Measurements from ENCODE around the gene ROBO4. TPM values are rescaled to one million over a fixed set of nuclear protein-coding genes. Genes with fewer than 3 reads are reported as not detected.
A peak's percentile ranks its signal among the peaks of the same experiment; 100 is the strongest.

Gene ROBO4
- total and polyA plus RNA-seq, 4 donors = 27.3 to 52.1 (median 41.9) TPM

DNA sequence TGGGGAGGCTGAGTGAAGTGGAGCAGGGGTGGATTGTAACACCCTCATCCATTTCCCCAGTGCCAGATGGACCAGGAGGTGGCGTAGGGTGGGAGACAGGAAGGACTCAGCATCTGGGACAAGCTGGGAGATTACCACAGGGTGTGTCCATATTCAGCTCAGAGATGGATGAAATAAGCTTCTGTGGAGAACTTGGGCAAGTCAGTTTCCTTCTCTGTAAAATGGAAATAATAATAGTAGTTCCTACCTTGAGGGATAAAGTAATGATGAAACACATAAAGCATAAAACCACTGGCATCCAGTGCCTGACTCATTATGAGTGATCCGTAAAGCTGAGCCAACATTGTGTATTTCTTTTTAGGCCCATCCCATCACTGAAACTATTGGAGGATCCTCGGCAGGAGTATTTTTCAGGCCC is 607 bp upstream of the ROBO4 start:
- Histone ChIP-seq H3K4me1 (ENCODE audit: control insufficient read depth in 5 of 5, insufficient read depth in 5 of 5, low read length in 5 of 5) (peaks cover 0 to 26% (median 4%) of the 10 kb centered on the region in 5 donors), H3K9ac (ENCODE audit: insufficient read depth in 1 of 2, low read length in 2 of 2) (no peak overlapping the region), H3K27me3 (ENCODE audit: control insufficient read depth in 3 of 3, insufficient read depth in 3 of 3, low read length in 2 of 3) (peaks cover 0 to 8% (median under 1%) of the 10 kb centered on the region in 3 donors), H3K36me3 (ENCODE audit: control insufficient read depth in 4 of 4, insufficient read depth in 4 of 4, low read length in 4 of 4) (peaks cover 0 to 3% (median 0%) of the 10 kb centered on the region in 4 donors), H3K4me3 (no peak overlapping the region), H3K27ac (ENCODE audit: low read depth in 1 of 2, low read length in 1 of 2) (peak overlapping the region; percentile 74 to 85), H3K9me3 (ENCODE audit: control insufficient read depth in 4 of 4, insufficient read depth in 3 of 4, low read length in 3 of 4) (no peaks in the 10 kb centered on the region)
- ATAC-seq (ENCODE audit: insufficient read depth, low FRiP score) (peak; percentile 20), DNase-seq (peak in 1 of 3 donors; percentile 42)
- WGBS, 2 donors = 34 to 38% methylated on average over 3 of the region's 3 CpGs
- TF ChIP-seq, protein P1, sequence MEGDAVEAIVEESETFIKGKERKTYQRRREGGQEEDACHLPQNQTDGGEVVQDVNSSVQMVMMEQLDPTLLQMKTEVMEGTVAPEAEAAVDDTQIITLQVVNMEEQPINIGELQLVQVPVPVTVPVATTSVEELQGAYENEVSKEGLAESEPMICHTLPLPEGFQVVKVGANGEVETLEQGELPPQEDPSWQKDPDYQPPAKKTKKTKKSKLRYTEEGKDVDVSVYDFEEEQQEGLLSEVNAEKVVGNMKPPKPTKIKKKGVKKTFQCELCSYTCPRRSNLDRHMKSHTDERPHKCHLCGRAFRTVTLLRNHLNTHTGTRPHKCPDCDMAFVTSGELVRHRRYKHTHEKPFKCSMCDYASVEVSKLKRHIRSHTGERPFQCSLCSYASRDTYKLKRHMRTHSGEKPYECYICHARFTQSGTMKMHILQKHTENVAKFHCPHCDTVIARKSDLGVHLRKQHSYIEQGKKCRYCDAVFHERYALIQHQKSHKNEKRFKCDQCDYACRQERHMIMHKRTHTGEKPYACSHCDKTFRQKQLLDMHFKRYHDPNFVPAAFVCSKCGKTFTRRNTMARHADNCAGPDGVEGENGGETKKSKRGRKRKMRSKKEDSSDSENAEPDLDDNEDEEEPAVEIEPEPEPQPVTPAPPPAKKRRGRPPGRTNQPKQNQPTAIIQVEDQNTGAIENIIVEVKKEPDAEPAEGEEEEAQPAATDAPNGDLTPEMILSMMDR (IDR thresholded peaks at IDR 0.05; ENCODE audit: control extremely low read depth, extremely low read depth) = no peak

DNA sequence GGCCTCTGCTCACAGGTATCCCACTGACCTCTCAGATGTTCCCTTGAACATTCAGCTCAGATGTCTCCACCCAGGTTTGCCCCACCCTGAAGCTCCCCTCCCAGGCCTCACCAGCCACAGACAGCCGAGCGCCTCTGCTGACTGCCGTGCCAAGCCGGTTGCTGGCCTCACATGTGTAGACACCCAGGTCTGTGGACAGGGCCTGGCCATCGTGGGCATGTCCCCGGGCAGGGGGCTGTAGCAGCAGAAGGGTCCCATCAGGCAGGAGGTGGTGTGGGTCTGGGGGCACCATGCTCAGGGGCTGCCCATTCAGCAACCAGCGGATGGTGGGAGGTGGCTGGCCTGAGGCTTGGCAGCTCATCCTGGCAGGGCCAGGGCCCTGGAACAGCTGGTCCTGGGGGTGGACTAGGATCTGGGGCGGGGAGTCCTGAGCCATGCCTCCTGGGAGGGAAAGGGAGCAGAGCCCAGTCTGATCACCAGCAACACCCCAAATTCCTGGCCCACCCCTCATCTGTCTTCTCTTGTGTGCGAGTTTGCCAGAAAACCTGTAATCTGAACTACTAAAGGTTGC is 759 bp downstream of the ROBO4 start:
- Histone ChIP-seq H3K36me3 (ENCODE audit: control insufficient read depth in 4 of 4, insufficient read depth in 4 of 4, low read length in 4 of 4) (peaks cover 0 to 4% (median 0%) of the 10 kb centered on the region in 4 donors), H3K4me1 (ENCODE audit: control insufficient read depth in 5 of 5, insufficient read depth in 5 of 5, low read length in 5 of 5) (peaks cover 0 to 26% (median 4%) of the 10 kb centered on the region in 5 donors), H3K27me3 (ENCODE audit: control insufficient read depth in 3 of 3, insufficient read depth in 3 of 3, low read length in 2 of 3) (peaks cover 0 to 3% (median 0%) of the 10 kb centered on the region in 3 donors), H3K27ac (ENCODE audit: low read depth in 1 of 2, low read length in 1 of 2) (peak overlapping the region; percentile 61 to 85), H3K9me3 (ENCODE audit: control insufficient read depth in 4 of 4, insufficient read depth in 3 of 4, low read length in 3 of 4) (no peaks in the 10 kb centered on the region), H3K9ac (ENCODE audit: insufficient read depth in 1 of 2, low read length in 2 of 2) (no peak overlapping the region), H3K4me3 (peak overlapping the region; percentile 51)
- ATAC-seq (ENCODE audit: insufficient read depth, low FRiP score) (peak; percentile 29), DNase-seq (no peak)
- TF ChIP-seq, protein P1 (IDR thresholded peaks at IDR 0.05; ENCODE audit: control extremely low read depth, extremely low read depth) = no peak
- WGBS, 2 donors = 58 to 64% methylated on average over 9 of the region's 9 CpGs

DNA sequence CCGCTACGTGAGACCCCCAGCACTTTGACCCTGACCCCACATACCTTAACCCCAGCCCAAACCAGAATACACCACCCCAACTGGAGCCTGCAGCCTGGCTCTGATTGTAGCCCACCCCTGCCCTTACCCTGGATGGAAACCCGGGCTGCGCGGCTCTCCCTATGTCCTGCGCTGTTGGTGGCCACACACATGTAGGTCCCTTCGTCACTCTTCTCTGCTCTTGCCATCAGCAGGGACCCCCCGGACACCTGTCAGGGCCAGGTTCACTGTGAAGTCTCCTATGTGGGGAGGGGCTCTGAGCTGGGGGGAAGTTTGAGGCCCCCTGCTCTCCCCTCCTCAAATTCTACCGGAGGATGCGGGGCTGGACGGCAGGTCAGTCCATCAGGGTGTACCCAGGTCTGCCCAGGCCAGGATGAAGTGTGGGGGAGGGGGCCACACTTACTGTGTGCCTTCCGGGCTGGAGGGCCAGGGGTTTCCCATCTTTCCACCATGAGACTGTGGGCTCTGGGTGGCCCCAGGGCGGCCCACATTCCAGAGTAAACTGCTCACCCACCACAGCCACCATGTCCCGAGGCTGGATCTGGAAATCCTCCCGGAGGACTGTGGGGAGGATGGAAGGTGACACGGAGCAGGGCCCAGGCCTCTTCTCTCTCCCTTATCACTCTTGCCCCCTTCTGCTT is 1.5 kb downstream of the ROBO4 start:
- Histone ChIP-seq H3K27ac (ENCODE audit: low read depth in 1 of 2, low read length in 1 of 2) (peak overlapping the region; percentile 61 to 85), H3K36me3 (ENCODE audit: control insufficient read depth in 4 of 4, insufficient read depth in 4 of 4, low read length in 4 of 4) (peaks cover 0 to 4% (median 0%) of the 10 kb centered on the region in 4 donors), H3K9ac (ENCODE audit: insufficient read depth in 1 of 2, low read length in 2 of 2) (no peak overlapping the region), H3K4me1 (ENCODE audit: control insufficient read depth in 5 of 5, insufficient read depth in 5 of 5, low read length in 5 of 5) (peaks cover 0 to 29% (median 4%) of the 10 kb centered on the region in 5 donors), H3K9me3 (ENCODE audit: control insufficient read depth in 4 of 4, insufficient read depth in 3 of 4, low read length in 3 of 4) (no peaks in the 10 kb centered on the region), H3K27me3 (ENCODE audit: control insufficient read depth in 3 of 3, insufficient read depth in 3 of 3, low read length in 2 of 3) (peaks cover 0 to 3% (median 0%) of the 10 kb centered on the region in 3 donors), H3K4me3 (peak overlapping the region; percentile 51)
- no peak for DNase-seq
- 68 to 78% methylated on average over 16 of the region's 16 CpGs for WGBS, 2 donors
- TF ChIP-seq, protein P1 (IDR thresholded peaks at IDR 0.05; ENCODE audit: control extremely low read depth, extremely low read depth) = no peak
- ATAC-seq (ENCODE audit: insufficient read depth, low FRiP score) = no peak

All from lung (tissue), 12 donors.